ENCODE measurements around the gene MKLN1.

DNA sequence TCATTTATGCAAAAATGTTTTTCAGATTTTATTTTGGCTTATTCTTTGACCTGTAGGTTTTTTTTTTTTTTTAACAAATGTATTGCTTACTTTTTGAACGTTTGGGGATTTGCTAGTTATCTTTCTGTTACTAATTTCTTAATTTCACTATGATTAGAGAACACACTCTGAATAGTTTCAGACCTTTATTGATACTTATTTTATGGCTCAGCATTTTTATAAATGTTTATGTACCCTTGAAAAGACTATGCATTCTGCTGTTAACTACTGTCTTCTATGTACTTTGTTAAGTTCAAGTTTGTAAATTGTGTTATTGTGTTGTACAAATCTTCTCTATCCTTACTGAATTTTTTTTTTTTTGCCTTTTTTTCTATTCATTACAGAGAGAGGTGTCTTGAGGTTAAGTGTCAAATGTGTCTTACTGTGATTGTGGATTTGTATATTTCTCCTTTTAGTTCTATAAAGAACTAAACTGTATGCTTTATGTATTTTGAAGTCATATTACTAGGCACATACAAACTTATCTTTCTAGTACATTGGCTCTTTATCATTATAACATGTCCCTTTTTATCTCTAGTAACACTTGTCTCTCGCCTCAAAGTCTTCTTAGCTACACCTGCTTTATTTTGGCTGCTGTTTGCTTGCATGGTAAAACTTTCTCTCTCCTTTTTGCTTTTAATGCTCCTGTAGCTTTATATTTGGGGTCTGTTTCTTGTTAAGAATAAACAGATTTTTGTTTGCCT lies 8.1 kb downstream of the MKLN1 start:
- TF ChIP-seq, protein P1, sequence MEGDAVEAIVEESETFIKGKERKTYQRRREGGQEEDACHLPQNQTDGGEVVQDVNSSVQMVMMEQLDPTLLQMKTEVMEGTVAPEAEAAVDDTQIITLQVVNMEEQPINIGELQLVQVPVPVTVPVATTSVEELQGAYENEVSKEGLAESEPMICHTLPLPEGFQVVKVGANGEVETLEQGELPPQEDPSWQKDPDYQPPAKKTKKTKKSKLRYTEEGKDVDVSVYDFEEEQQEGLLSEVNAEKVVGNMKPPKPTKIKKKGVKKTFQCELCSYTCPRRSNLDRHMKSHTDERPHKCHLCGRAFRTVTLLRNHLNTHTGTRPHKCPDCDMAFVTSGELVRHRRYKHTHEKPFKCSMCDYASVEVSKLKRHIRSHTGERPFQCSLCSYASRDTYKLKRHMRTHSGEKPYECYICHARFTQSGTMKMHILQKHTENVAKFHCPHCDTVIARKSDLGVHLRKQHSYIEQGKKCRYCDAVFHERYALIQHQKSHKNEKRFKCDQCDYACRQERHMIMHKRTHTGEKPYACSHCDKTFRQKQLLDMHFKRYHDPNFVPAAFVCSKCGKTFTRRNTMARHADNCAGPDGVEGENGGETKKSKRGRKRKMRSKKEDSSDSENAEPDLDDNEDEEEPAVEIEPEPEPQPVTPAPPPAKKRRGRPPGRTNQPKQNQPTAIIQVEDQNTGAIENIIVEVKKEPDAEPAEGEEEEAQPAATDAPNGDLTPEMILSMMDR (IDR thresholded peaks at IDR 0.05) = no peak
- TF ChIP-seq POLR2A (IDR thresholded peaks at IDR 0.05) = no peak
